Upper lobe of right lung (tissue), 1 donor: Measurements from ENCODE around the gene S100A16. TPM values are rescaled to one million over a fixed set of nuclear protein-coding genes. Genes with fewer than 3 reads are reported as not detected.

Source experiments
- ATAC-seq: fragments of 200-7000 bp; cut with Tn5 transposase; one replicate; pipeline ENCODE4 v1.9.1; 2020; ENCODE audit warnings: mild to moderate bottlenecking, moderate library complexity
- DNase-seq: peaks from one replicate; pipeline ENCODE4 v3.0.0-alpha.2; 2020
- H3K27ac ChIP-seq: fragments of 200-600 bp; one replicate; pipeline ENCODE4 v1.8.0; 2022
- H3K27me3 ChIP-seq: fragments of 200-600 bp; one replicate; pipeline ENCODE4 v1.8.0; 2022; ENCODE audit warnings: mild to moderate bottlenecking
- H3K36me3 ChIP-seq: fragments of 200-600 bp; one replicate; pipeline ENCODE4 v1.8.0; 2022
- H3K4me1 ChIP-seq: fragments of 200-600 bp; one replicate; pipeline ENCODE4 v1.8.0; 2022
- H3K4me3 ChIP-seq: fragments of 200-600 bp; one replicate; pipeline ENCODE4 v1.8.0; 2022; ENCODE audit warnings: mild to moderate bottlenecking
- H3K9me3 ChIP-seq: fragments of 200-600 bp; one replicate; pipeline ENCODE4 v1.8.0; 2022
- CTCF ChIP-seq: fragments of 200-600 bp; IDR thresholded peaks from one replicate; pipeline ENCODE4 v1.8.0; 2022; ENCODE audit warnings: antibody characterized with exemption
- intact Hi-C: fragments of 100-400 bp; cut with DNase I; formaldehyde crosslinking; loops from one replicate; pipeline ENCODE4 v1.11.0; 2022
- total RNA-seq: library from RNA; stranded (reverse); fragmentation: NEBNext Ultra II Directional; extraction: Animal tissue kit (Norgen Biotek cat#: 25700); gene quantifications from one replicate; pipeline ENCODE4 v1.2.1, GENCODE V29; 2021
- donor health status: DM: no; HTN: yes; CAD: no; lungs with severe emphysema.

S100A16 gene
- total RNA-seq, 1 donor from 2014 or later, result 69.6 TPM

DNA sequence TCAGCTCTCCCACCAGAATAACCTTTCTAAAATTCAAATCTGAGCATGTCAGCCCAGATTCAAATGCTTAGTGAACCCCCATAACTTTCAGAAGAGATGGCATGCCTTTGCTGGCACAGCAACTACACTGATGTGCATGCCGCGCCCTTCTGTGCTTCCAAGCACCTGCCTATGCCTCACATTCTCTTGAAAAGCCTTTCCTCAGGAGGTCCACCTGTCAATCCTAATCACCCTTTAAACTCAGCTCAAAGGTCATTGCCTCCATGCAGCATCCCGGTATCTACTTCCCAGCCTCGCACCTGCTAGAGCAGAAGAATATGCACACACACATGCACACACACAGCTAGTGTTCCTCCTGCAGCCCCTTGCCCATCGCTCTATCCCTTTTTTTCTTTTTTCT, 42.1 kb downstream of the S100A16 start:
- no peak for DNase-seq
- Histone ChIP-seq H3K36me3 (no peaks in the 10 kb centered on the region), H3K4me1 (peaks cover 41% of the 10 kb centered on the region), H3K4me3 (no peak overlapping the region), H3K27ac (no peak overlapping the region), H3K9me3 (no peaks in the 10 kb centered on the region), H3K27me3 (no peaks in the 10 kb centered on the region)
- no peak for TF ChIP-seq CTCF
- ATAC-seq, result no peak
- intact Hi-C loops, result loop anchor here (5.0 to 10.0 kb wide), 2 partner anchors 54 to 59 kb away; partner anchors contain the start of genes S100A1 and S100A13

- Histone ChIP-seq H3K36me3 (no peaks in the 10 kb centered on the region), H3K27me3 (no peaks in the 10 kb centered on the region), H3K4me1 (peaks cover 50% of the 10 kb centered on the region), H3K9me3 (no peaks in the 10 kb centered on the region), H3K27ac (no peak overlapping the region), H3K4me3 (no peak overlapping the region)
- ATAC-seq (no peak), DNase-seq (no peak)
- intact Hi-C loops, result loop anchor here (5.0 kb wide), 1 partner anchor 37 kb away; no protein-coding TSS in a partner anchor
- no peak for TF ChIP-seq CTCF
These were observed 43.5 kb downstream of the S100A16 start for GRCh38 chr1:153569465-153569864.

DNA sequence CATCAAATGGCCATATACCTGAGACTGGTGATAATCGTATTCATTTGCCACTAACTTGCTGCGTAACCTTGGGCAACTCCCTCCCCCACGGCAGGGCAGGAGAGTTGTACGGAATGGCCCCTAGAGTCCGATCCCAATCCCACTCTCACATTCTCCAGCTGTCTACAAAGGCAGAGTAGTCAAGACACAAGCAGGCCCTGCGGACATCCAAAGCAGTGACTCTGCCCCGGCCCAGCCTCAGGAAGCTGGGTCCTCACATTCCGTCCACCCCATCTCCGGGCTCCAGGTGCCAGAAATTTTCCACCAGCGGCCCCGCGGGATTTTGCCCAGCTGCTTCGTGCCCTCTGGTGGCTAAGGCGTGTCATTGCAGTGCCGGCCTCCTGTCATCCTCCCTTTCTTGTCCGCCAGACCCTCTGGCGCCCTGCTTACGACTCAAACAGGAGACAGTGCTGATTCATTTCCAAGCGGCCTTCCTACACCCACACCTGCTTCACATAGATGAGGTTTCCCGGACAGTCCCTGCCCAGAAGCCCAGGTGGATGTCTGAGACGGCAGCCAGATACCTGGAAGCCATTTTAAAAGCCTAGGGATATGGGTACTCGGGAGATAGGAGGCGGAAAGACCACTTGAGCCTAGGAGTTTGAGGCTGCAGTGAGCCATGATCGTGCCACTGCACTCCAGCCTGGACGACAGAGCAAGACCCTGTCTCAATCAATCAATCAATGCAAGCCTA, 44.4 kb downstream of the S100A16 start:
- Histone ChIP-seq H3K27ac (peak overlapping the region; percentile 95), H3K9me3 (no peaks in the 10 kb centered on the region), H3K27me3 (no peaks in the 10 kb centered on the region), H3K4me1 (peaks cover 52% of the 10 kb centered on the region), H3K36me3 (no peaks in the 10 kb centered on the region), H3K4me3 (peak overlapping the region; percentile 20)
- DNase-seq (peak; percentile 93), ATAC-seq (peak; percentile 65)
- intact Hi-C loops, result loop anchor here (5.0 kb wide), 1 partner anchor 36 kb away; no protein-coding TSS in a partner anchor
- TF ChIP-seq CTCF, result peak; percentile 99

GRCh38 chr1:153567621-153568366, 45.1 kb downstream of the S100A16 start:
- no peak for TF ChIP-seq CTCF
- intact Hi-C loops, result loop anchor here (5.0 kb wide), 1 partner anchor 35 kb away; no protein-coding TSS in a partner anchor
- Histone ChIP-seq H3K36me3 (no peaks in the 10 kb centered on the region), H3K4me3 (no peak overlapping the region), H3K27ac (peak overlapping the region; percentile 95), H3K27me3 (no peaks in the 10 kb centered on the region), H3K9me3 (no peaks in the 10 kb centered on the region), H3K4me1 (peaks cover 50% of the 10 kb centered on the region)
- DNase-seq, result peak; percentile 57
- no peak for ATAC-seq

DNA sequence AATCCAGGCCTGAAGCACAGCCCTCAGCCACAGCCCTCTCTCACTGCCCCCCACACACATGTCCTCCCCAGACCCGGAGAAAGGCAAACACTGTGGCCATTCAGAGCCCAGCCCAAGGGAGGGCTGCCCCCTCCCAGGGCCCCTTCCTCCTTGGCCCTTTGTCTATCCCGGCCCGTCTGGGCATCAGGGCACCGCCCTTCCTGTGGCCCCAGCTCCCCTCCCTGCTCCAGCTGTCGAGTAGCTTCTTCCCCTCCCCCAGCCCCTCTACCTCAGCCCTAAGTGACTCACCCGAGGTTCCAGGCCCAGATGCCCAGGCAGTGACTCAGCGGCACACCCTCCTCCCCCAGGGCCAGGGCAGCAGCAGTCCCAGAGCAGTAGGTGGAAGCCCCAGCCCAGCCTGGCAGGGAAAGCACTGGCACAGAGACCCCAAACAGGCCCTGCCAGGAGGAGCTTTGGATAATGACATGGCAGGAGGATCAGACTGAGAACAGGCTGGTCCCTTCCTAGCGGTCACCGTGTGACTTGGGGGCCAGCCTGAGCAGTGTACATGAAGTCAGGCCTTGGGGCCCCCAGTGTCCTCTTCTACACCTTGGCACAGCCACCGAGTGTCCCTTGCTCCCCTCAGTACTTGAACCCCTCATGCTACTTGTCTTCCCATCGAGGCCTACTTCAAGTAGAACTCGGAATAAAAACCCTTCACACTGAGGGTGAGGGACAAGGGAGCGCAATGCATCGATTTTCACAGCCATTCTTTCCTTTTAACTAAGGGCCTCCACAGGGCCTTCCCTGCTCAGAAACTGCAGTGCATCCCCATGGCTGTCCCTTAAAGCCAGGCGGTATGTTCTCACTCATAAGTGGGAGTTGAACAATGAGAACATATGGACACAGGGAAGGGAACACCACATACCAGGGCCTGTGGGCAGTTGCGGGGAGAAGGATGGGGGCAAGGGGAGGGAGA, 46.2 kb downstream of the S100A16 start:
- no peak for TF ChIP-seq CTCF
- intact Hi-C loops, result loop anchor here (5.0 kb wide), 1 partner anchor 34 kb away; no protein-coding TSS in a partner anchor
- Histone ChIP-seq H3K27me3 (no peaks in the 10 kb centered on the region), H3K27ac (peak overlapping the region; percentile 95), H3K4me3 (no peak overlapping the region), H3K4me1 (peaks cover 40% of the 10 kb centered on the region), H3K36me3 (no peaks in the 10 kb centered on the region), H3K9me3 (no peaks in the 10 kb centered on the region)
- ATAC-seq (peak; percentile 94), DNase-seq (peak; percentile 97)
